Heart left ventricle (tissue), 16 donors: ENCODE data around the gene TNFRSF4. TPM values are rescaled to one million over a fixed set of nuclear protein-coding genes. Genes with fewer than 3 reads are reported as not detected.
A peak's percentile ranks its signal among the peaks of the same experiment; 100 is the strongest.

Experiments
- ATAC-seq, 4 donors: fragments of 200-7000 bp; cut with Tn5 transposase; one replicate each; pipeline ENCODE4 v1.9.1; 2020 to 2022; ENCODE audit warnings: moderate library complexity in 4 of 4, mild to moderate bottlenecking in 3 of 4, moderate number of reproducible peaks in 1 of 4
- DNase-seq, 5 donors: peaks; one replicate each; pipeline ENCODE4 v3.0.0-alpha.2; 2020
- H3K27ac ChIP-seq, 12 donors: fragments of 200-600 bp; sonication (generic) in 4 of 12; one replicate each; pipeline versions ENCODE4 v1.5.0 to v1.8.0; 2016 to 2022; ENCODE audit warnings: mild to moderate bottlenecking in 2 of 12
- H3K27me3 ChIP-seq, 9 donors: fragments of 200-600 bp; sonication (generic) in 2 of 9; one replicate each; pipeline versions ENCODE4 v1.5.1 to v1.8.0; 2016 to 2022; ENCODE audit warnings: mild to moderate bottlenecking in 3 of 9
- H3K36me3 ChIP-seq, 9 donors: fragments of 200-600 bp; sonication (generic) in 2 of 9; one replicate each; pipeline versions ENCODE4 v1.5.0 to v1.8.0; 2018 to 2022; ENCODE audit warnings: mild to moderate bottlenecking in 2 of 9
- H3K4me1 ChIP-seq, 12 donors: fragments of 200-600 bp; sonication (generic) in 4 of 12; one replicate each; pipeline versions ENCODE4 v1.5.0 to v1.8.0; 2016 to 2022; ENCODE audit warnings: mild to moderate bottlenecking in 3 of 12
- H3K4me3 ChIP-seq, 12 donors: fragments of 200-600 bp; sonication (generic) in 4 of 12; one replicate each; pipeline versions ENCODE4 v1.5.0 to v1.8.0; 2017 to 2022; ENCODE audit warnings: mild to moderate bottlenecking in 9 of 12, moderate library complexity in 4 of 12
- H3K9me3 ChIP-seq, 12 donors: fragments of 200-600 bp; sonication (generic) in 4 of 12; one replicate each; pipeline versions ENCODE4 v1.5.0 to v1.8.0; 2016 to 2022; ENCODE audit warnings: mild to moderate bottlenecking in 1 of 12
- CTCF ChIP-seq, 12 donors: fragments of 200-600 bp; sonication (generic) in 4 of 12; IDR thresholded peaks; one replicate each; pipeline versions ENCODE4 v1.5.0 to v1.8.0; 2018 to 2022; ENCODE audit warnings: antibody characterized with exemption in 12 of 12, mild to moderate bottlenecking in 5 of 12
- POLR2A ChIP-seq, 2 donors: fragments of 450-650 bp; IDR thresholded peaks; one replicate each; pipeline ENCODE4 v1.6.1; 2017; ENCODE audit warnings: antibody characterized with exemption in 2 of 2, mild to moderate bottlenecking in 2 of 2, moderate library complexity in 2 of 2
- WGBS, 4 donors: extraction: QIAGEN DNeasy Blood & Tissue Kit in 2 of 4; methylation state at CpG; one replicate each; pipeline versions ENCODE4 v1.1.5 to v1.1.7; 2013 to 2018; 5-methylcytosine and 5-hydroxymethylcytosine counted together
- intact Hi-C, 10 donors: fragments of 100-400 bp; cut with DNase I; formaldehyde crosslinking; loops; one replicate each; pipeline versions ENCODE4 v1.11.1 to v1.14.2; 2022
- polyA plus RNA-seq, 2 donors: library from polyadenylated mRNA; stranded (reverse); fragments of 200-250 nt; gene quantifications; one replicate each; pipeline ENCODE4 v1.2.3, GENCODE V29; 2013
- total RNA-seq, 9 donors: library from RNA; depleted of rRNA in 2 of 9; stranded (reverse); fragments of >200 nt in 2 of 9; fragmentation: NEBNext Ultra II Directional in 3 of 9; extraction: Animal tissue kit (Norgen Biotek cat#: 25700) in 3 of 9; gene quantifications; one replicate each; pipeline versions ENCODE4 v1.1.0 to v1.2.4, GENCODE V29; 2016 to 2023
- donor health status: ischemic (EF 13 %, LVEDD 7.1; RV severe dilation, severe dysfunction).
- donor health status: healthy with polysubstance abuse.
- donor health status: DM: no; HTN: yes; CAD: no.
- donor health status: DM: no; HTN: no; CAD: no.
- donor health status: ischemic (EF 25% LVEDD 6.9; RV normal size, moderate dysfunction).
- donor health status: ischemic (EF 25% LVEDD 5.7; RV mildly dilated, moderate dysfunction).
- donor health status: healthy.
- donor health status: DM: yes; HTN: yes; CAD: no.
- donor health status: ischemic (EF 35%, LVEDD 5.7; RV mildly dilated, moderate dysfunction).
- donor health status: nonischemic (EF 11% LVEDD 7.7; RV severe dilation, severe dysfunction).
- donor health status: DM: yes; HTN: yes; CAD: no.
- donor health status: PGD.
- donor health status: ischemic (EF 29% LVEDD 5.4; RV normal size, mild dysfunction).
- donor health status: nonischemic (EF 23%, LVEDD 6.1; RV moderate dilation, normal function).

TNFRSF4 gene
- total and polyA plus RNA-seq, 11 donors = 1.1 to 23.8 (median 2.7) TPM

- no peaks in the 10 kb centered on the region for H3K4me1 ChIP-seq
- H3K4me3 ChIP-seq = no peak overlapping the region
- ATAC-seq (no peak), DNase-seq (peak in 3 of 5 donors; percentile 17 to 51 (median 23))
- intact Hi-C loops = loop anchor here in 1 of 10 donors (5.0 kb wide), 1 partner anchor 35 kb away; no protein-coding TSS in a partner anchor
- no peak overlapping the region for H3K27ac ChIP-seq
- WGBS, 4 donors = 70 to 77% (median 75%) methylated on average over 8 to 20 of the region's 20 CpGs
- no peaks in the 10 kb centered on the region for H3K36me3 ChIP-seq
- peaks cover 26 to 93% (median 63%) of the 10 kb centered on the region in 9 donors for H3K27me3 ChIP-seq
- TF ChIP-seq POLR2A (IDR thresholded peaks at IDR 0.05) (no peak), CTCF (IDR thresholded peaks at IDR 0.05) (no peak)
- no peaks in the 10 kb centered on the region for H3K9me3 ChIP-seq
These were observed 46.5 kb downstream of the TNFRSF4 start for GRCh38 chr1:1167398-1167821.

- 73 to 79% (median 76%) methylated on average over 19 to 44 of the region's 44 CpGs for WGBS, 4 donors
- H3K27ac ChIP-seq = no peak overlapping the region
- TF ChIP-seq POLR2A (IDR thresholded peaks at IDR 0.05) = no peak
- TF ChIP-seq CTCF (IDR thresholded peaks at IDR 0.05) = no peak
- DNase-seq (peak in 3 of 5 donors; percentile 16 to 54 (median 21)), ATAC-seq (no peak)
- H3K4me3 ChIP-seq = no peak overlapping the region
- H3K36me3 ChIP-seq = no peaks in the 10 kb centered on the region
- H3K4me1 ChIP-seq = no peaks in the 10 kb centered on the region
- intact Hi-C loops = loop anchor here in 1 of 10 donors (5.0 kb wide), 1 partner anchor 35 kb away; no protein-coding TSS in a partner anchor
- no peaks in the 10 kb centered on the region for H3K9me3 ChIP-seq
- H3K27me3 ChIP-seq = peaks cover 26 to 93% (median 63%) of the 10 kb centered on the region in 9 donors
These were observed 47.1 kb downstream of the TNFRSF4 start for GRCh38 chr1:1166642-1167397.

- ATAC-seq = no peak
These were observed 48.0 kb downstream of the TNFRSF4 start for GRCh38 chr1:1165900-1166421.

More at GRCh38 chr1:1165900-1166421, 48.0 kb downstream of the TNFRSF4 start:
- Histone ChIP-seq H3K27ac (no peak overlapping the region), H3K4me3 (no peak overlapping the region), H3K9me3 (no peaks in the 10 kb centered on the region), H3K4me1 (no peaks in the 10 kb centered on the region), H3K27me3 (peaks cover 22 to 93% (median 58%) of the 10 kb centered on the region in 9 donors), H3K36me3 (no peaks in the 10 kb centered on the region)
- intact Hi-C loops = loop anchor here in 1 of 10 donors (5.0 kb wide), 1 partner anchor 34 kb away; no protein-coding TSS in a partner anchor
- TF ChIP-seq CTCF (IDR thresholded peaks at IDR 0.05) = no peak
- no peak for TF ChIP-seq POLR2A (IDR thresholded peaks at IDR 0.05)
- peak in 2 of 5 donors; percentile 26 to 41 for DNase-seq
- 58 to 65% (median 62%) methylated on average over 23 of the region's 23 CpGs for WGBS, 4 donors
